ENCODE measurements around the gene NUS1.
"Not testable (repeated sequence)": the region's sequence is repeated elsewhere in the genome, so short reads cannot be mapped to it uniquely, and the experiment has no call there.

The NUS1 gene

DNA sequence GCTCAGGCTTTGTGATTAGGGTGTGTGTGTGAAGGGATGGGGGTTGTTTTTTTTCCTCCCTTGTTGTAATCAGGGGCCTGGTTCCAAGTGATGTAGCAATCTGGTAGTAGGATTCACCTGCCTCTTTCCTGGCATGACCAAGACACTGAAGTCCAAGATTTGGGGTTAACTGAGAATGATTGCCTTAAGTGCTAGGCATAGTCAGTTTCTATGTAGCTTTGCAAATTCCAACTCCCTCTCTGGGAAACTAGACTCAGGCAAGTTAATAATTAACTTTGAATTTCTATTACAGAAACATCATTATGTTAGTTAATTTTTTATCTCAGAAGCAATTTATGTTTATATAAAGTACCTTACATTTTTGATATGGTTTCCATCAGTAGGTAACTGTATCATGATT lies 43.6 kb downstream of the NUS1 start:
- no peak for DNase-seq

DNA sequence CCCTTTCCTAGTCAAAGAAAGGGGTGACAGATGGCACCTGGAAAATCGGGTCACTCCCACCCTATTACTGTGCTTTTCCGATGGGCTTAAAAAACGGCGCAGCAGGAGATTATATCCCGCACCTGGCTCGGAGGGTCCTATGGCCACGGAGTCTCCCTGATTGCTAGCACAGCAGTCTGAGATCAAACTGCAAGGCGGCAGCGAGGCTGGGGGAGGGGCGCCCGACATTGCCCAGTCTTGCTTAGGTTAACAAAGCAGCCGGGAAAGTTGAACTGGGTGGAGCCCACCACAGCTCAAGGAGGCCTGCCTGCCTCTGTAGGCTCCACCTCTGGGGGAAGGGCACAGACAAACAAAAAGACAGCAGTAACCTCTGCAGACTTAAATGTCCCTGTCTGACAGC lies 46.3 kb downstream of the NUS1 start:
- DNase-seq = not testable (repeated sequence)

DNA sequence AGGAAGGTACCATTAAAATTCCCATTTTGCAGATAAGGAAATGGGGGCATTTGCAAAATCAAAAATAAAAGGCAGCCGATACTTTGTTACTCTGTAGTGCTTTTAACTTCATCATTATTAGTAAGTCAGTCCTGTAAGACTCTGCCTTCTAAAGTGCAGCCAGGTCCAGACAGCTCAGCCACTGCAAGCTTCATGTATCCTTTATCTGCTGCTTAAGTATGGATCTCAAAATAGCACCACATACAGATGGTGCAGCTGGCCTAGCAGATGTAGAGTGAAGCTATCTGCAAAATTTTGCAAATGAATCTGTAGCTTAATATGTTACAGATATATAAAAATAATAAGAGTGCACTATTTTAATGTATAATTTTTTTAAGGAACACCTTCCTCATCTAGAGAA lies 53.4 kb downstream of the NUS1 start:
- no peak for DNase-seq

DNA sequence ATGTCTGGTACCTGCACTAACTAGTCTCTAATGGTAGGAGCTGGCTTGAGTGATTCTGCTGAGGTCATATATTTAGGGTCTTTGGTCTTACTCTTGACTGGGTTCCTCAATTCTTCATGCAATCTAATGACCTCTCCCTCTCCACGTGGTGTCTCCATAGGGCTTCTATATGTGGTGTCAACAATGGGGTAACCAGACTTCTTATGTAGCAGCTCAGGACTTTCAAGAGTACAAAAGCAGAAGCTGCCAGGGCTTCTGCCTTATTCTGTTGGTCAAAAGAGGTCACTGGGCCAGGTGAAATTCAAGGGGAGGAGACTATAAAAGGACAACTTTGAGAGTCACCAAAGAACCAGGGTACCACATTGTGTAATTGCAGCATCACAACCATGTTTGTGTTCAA lies 54.3 kb downstream of the NUS1 start:
- no peak for DNase-seq

DNA sequence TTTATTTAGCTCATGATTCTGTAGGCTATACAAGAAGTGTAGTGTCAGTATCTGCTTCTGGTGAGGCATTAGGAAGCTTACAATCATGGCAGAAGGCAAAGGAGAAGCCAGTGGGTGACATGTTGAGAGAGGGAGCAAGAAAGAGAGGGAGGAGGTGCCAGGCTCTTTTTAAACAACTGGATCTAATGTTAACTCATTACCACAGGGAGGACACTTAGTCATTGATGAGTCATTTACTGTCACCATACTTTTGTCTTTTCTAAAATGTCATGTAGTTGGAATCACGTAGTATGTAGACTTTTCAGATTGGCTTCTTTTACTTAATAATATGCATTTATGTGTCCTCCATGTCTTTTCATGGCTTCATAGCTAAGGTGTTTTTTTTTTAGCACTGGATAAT lies 58.1 kb downstream of the NUS1 start:
- no peak for DNase-seq

DNA sequence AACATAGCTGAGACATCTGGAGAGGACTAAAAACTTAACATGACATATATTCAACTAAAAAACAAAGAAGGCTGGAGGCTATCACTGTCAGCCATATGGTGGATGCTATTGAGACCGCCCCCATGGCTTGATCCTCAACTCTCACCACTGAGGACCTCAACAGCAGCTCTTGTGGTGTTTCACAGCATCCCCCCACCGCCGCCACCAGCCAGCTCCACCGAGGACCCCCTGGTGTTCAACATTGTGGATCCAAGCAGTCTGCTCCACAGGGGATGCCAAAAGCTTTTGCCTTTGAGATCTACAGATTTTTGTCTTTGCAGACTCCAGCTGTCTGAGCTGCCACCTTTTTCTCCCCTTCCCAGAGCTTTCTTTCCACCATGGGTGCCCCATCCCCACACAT lies 64.6 kb downstream of the NUS1 start:
- no peak for DNase-seq

DNA sequence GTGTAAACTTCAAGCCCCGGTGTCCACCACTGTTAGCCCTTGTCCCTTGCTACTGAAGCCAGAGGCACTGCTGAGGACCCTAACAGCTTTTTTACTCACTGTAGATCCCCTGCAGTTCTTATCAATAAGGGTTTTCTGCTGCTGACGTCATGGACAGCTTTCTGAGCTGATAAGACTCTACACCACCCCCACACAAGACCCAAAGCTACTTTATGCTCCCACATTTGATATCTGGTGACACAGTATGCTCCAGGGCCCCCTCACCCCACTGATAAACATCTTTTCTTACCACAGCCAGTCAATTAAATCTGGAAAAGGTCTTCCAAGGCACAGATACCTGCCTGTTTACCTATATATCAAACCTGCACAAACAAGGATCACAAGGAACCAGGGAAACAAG lies 65.3 kb downstream of the NUS1 start:
- no peak for DNase-seq

DNA sequence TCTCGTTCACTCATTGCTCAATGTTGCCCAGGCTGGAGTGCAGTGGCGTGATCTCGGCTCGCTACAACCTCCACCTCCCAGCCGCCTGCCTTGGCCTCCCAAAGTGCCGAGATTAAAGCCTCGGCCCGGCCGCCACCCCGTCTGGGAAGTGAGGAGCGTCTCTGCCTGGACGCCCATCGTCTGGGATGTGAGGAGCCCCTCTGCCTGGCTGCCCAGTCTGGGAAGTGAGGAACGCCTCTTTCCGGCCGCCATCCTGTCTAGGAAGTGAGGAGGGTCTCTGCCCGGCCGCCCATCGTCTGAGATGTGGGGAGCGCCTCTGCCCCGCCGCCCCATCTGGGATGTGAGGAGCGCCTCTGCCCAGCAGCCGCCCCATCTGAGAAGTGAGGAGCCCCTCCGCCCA lies 75.4 kb downstream of the NUS1 start:
- not testable (repeated sequence) for DNase-seq
